Measurements from ENCODE around the gene DXO. TPM values are rescaled to one million over a fixed set of nuclear protein-coding genes. Genes with fewer than 3 reads are reported as not detected.
A peak's percentile ranks its signal among the peaks of the same experiment; 100 is the strongest.
"Not testable (repeated sequence)": the region's sequence is repeated elsewhere in the genome, so short reads cannot be mapped to it uniquely, and the experiment has no call there.

The DXO gene
- total RNA-seq (10 to 100 TPM in 8 of 10 donors, 1 to 10 TPM in 2; 8.4 to 15.7 (median 13.2) TPM), polyA plus RNA-seq (10 to 100 TPM; 13.6 to 23.4 TPM)
- long read RNA-seq, donor 1, transcript DXO-201 (7 exons, 1,628 nt): major isoform, 9 of 16 reads
- long read RNA-seq, donor 1, partial matches to known transcripts: 1 of 16 reads
- long read RNA-seq, donor 1, other reads (novel, unspliced or antisense): 3 of 16 reads
- long read RNA-seq, donor 2, transcript DXO-201 (7 exons, 1,628 nt): major isoform, 5 of 21 reads
- long read RNA-seq, donor 2, partial matches to known transcripts: 2 of 21 reads
- long read RNA-seq, donor 2, other reads (novel, unspliced or antisense): 10 of 21 reads
- long read RNA-seq, donor 3, transcript DXO-201 (7 exons, 1,628 nt): major isoform, 12 of 38 reads
- long read RNA-seq, donor 3, partial matches to known transcripts: 8 of 38 reads
- long read RNA-seq, donor 3, other reads (novel, unspliced or antisense): 10 of 38 reads

- Histone ChIP-seq H3K4me3 (peak within 1 kb of the TSS; percentile 59 to 96 (median 74)), H3K4me1 (peaks cover 6 to 31% (median 24%) of the 10 kb centered on the region in 9 donors), H3K9me3 (no peaks in the 10 kb centered on the region), H3K36me3 (peaks cover 0 to 55% (median 18%) of the 10 kb centered on the region in 9 donors), H3K27ac (peak within 1 kb of the TSS; percentile 87 to 96 (median 94)), H3K27me3 (no peaks in the 10 kb centered on the region)
- 0 to 1% methylated on average over 62 of the region's 62 CpGs for WGBS, 2 donors
- no peak for TF ChIP-seq CTCF (IDR thresholded peaks at IDR 0.05)
- peak; percentile 95 to 97 (median 96) for ATAC-seq
- intact Hi-C loops (cut with DNase I): loop anchor here in 3 of 10 donors (1.0 kb wide), 1 partner anchor 13 kb away; the partner anchor contains the start of gene SKIC2 (in 3 of the 3)
- DNase-seq: peak; percentile 92 to 97
Measured at GRCh38 chr6:31971993-31972708, at the start of gene DXO. Gene DXO (minus strand): TSS chr6:31972138. CDS start chr6:31971675, 463 bp downstream.

GRCh38 chr6:32014547-32014946 lies 42.6 kb upstream of the DXO start, which contains the start of gene C4B:
Gene C4B (plus strand): TSS chr6:32014795. CDS start chr6:32014846, 51 bp downstream.
- H3K9me3 ChIP-seq; H3K27me3 ChIP-seq; H3K27ac ChIP-seq; intact Hi-C loops (cut with DNase I); H3K4me3 ChIP-seq; H3K4me1 ChIP-seq; DNase-seq; H3K36me3 ChIP-seq: not testable (repeated sequence)
- ATAC-seq: peak in 7 of 8 donors; percentile 36 to 87 (median 82)
- no CpG with 5 or more reads among the region's 6 CpGs for WGBS, 2 donors

GRCh38 chr6:32013738-32014137 lies 41.8 kb upstream of the DXO start:
- WGBS, 2 donors: no CpG with 5 or more reads among the region's 5 CpGs
- intact Hi-C loops (cut with DNase I); H3K9me3 ChIP-seq; ATAC-seq; H3K36me3 ChIP-seq; H3K27ac ChIP-seq; H3K4me3 ChIP-seq; DNase-seq; H3K27me3 ChIP-seq; H3K4me1 ChIP-seq: not testable (repeated sequence)

- peak in 2 of 8 donors; percentile 19 to 20 for ATAC-seq
- H3K9me3 ChIP-seq; intact Hi-C loops (cut with DNase I); H3K27ac ChIP-seq; DNase-seq; H3K4me3 ChIP-seq; H3K27me3 ChIP-seq; H3K4me1 ChIP-seq; H3K36me3 ChIP-seq: not testable (repeated sequence)
- 78 to 82% methylated on average over 14 to 15 of the region's 17 CpGs for WGBS, 2 donors
Measured at GRCh38 chr6:32012941-32013617, 41.1 kb upstream of the DXO start.

GRCh38 chr6:32010856-32011530 lies 39.1 kb upstream of the DXO start:
- H3K9me3 ChIP-seq; H3K27me3 ChIP-seq; H3K4me1 ChIP-seq; intact Hi-C loops (cut with DNase I); H3K36me3 ChIP-seq; ATAC-seq; H3K27ac ChIP-seq; H3K4me3 ChIP-seq: not testable (repeated sequence)
- DNase-seq: peak in 1 of 2 donors; percentile 2
- WGBS, 2 donors: 76% methylated on average over 13 to 17 of the region's 27 CpGs

GRCh38 chr6:32009537-32009936 lies 37.6 kb upstream of the DXO start:
- 86 to 96% methylated on average over 2 to 10 of the region's 12 CpGs for WGBS, 2 donors
- H3K27me3 ChIP-seq; DNase-seq; H3K4me3 ChIP-seq; H3K4me1 ChIP-seq; H3K27ac ChIP-seq; H3K36me3 ChIP-seq; intact Hi-C loops (cut with DNase I); ATAC-seq; H3K9me3 ChIP-seq: not testable (repeated sequence)

- WGBS, 2 donors: 63 to 64% methylated on average over 7 to 8 of the region's 12 CpGs
- H3K9me3 ChIP-seq; H3K27ac ChIP-seq; ATAC-seq; H3K27me3 ChIP-seq; H3K36me3 ChIP-seq; H3K4me3 ChIP-seq; intact Hi-C loops (cut with DNase I); H3K4me1 ChIP-seq: not testable (repeated sequence)
- DNase-seq: peak in 1 of 2 donors; percentile 1
Measured at GRCh38 chr6:32008616-32009015, 36.7 kb upstream of the DXO start.

- ATAC-seq; H3K36me3 ChIP-seq; DNase-seq; H3K27ac ChIP-seq; H3K9me3 ChIP-seq; H3K4me1 ChIP-seq; H3K4me3 ChIP-seq; intact Hi-C loops (cut with DNase I); H3K27me3 ChIP-seq: not testable (repeated sequence)
- no CpG with 5 or more reads among the region's 24 CpGs for WGBS, 2 donors
Measured at GRCh38 chr6:32008037-32008436, 36.1 kb upstream of the DXO start.

GRCh38 chr6:32007086-32007485 lies 35.1 kb upstream of the DXO start:
- WGBS, 2 donors: 67 to 87% methylated on average over 9 to 11 of the region's 12 CpGs
- intact Hi-C loops (cut with DNase I); H3K4me1 ChIP-seq; H3K36me3 ChIP-seq; H3K27me3 ChIP-seq; DNase-seq; H3K4me3 ChIP-seq; ATAC-seq; H3K9me3 ChIP-seq; H3K27ac ChIP-seq: not testable (repeated sequence)

All from heart right ventricle (tissue), 16 donors.